ENCODE data around the gene KCNK6.

The KCNK6 gene

GRCh38 chr19:38346837-38347236 is 27.2 kb downstream of the KCNK6 start:
- Histone ChIP-seq H3K9me3 (ENCODE audit: low read length) (no peaks in the 10 kb centered on the region), H3K27me3 (ENCODE audit: insufficient read depth, low read length) (no peaks in the 10 kb centered on the region), H3K36me3 (ENCODE audit: insufficient read depth, low read length) (no peaks in the 10 kb centered on the region), H3K4me3 (ENCODE audit: low read length) (no peak overlapping the region), H3K4me1 (ENCODE audit: insufficient read depth, low read length) (no peaks in the 10 kb centered on the region), H2AFZ (ENCODE audit: low read depth, low read length) (no peak overlapping the region)

- Histone ChIP-seq H3K27me3 (ENCODE audit: insufficient read depth, low read length) (no peaks in the 10 kb centered on the region), H3K4me3 (ENCODE audit: low read length) (no peak overlapping the region), H2AFZ (ENCODE audit: low read depth, low read length) (no peak overlapping the region), H3K9me3 (ENCODE audit: low read length) (no peaks in the 10 kb centered on the region), H3K4me1 (ENCODE audit: insufficient read depth, low read length) (peaks cover 6% of the 10 kb centered on the region), H3K36me3 (ENCODE audit: insufficient read depth, low read length) (no peaks in the 10 kb centered on the region)
These were observed 31.2 kb downstream of the KCNK6 start for GRCh38 chr19:38350883-38351282.

DNA sequence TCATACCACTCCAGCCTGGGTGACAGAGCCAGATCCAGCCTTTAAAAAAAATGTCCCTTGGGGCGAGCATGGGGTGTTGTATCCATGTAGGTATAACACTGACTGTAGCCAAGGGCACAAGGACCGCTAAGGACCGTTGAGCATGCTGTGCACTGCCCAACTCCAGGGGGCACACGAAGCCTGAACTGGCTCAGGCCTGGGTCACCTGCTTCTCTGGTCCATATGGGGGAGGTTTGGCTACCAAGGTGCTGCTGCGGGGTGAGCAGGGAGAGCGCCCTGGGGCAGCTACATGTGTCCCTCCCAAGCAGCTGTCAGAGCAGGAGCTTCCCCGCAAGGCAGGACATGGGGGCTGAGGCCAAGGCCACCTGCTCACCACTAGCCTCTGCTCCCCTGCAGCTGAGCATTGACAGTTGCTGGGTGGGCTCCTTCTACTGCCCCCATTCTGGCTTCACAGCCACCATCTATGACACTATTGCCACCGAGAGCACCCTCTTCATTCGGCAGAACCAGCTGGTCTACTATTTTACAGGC is 32.3 kb downstream of the KCNK6 start:
- peaks cover 6% of the 10 kb centered on the region for H3K4me1 ChIP-seq (ENCODE audit: insufficient read depth, low read length)
- H3K9me3 ChIP-seq (ENCODE audit: low read length) = no peaks in the 10 kb centered on the region
- H3K4me3 ChIP-seq (ENCODE audit: low read length) = no peak overlapping the region
- no peak overlapping the region for H2AFZ ChIP-seq (ENCODE audit: low read depth, low read length)
- no peaks in the 10 kb centered on the region for H3K27me3 ChIP-seq (ENCODE audit: insufficient read depth, low read length)
- no peaks in the 10 kb centered on the region for H3K36me3 ChIP-seq (ENCODE audit: insufficient read depth, low read length)

GRCh38 chr19:38352611-38353010 is 33.0 kb downstream of the KCNK6 start:
- H3K4me1 ChIP-seq (ENCODE audit: insufficient read depth, low read length) = peaks cover 6% of the 10 kb centered on the region
- H3K9me3 ChIP-seq (ENCODE audit: low read length) = no peaks in the 10 kb centered on the region
- H3K36me3 ChIP-seq (ENCODE audit: insufficient read depth, low read length) = no peaks in the 10 kb centered on the region
- H3K27me3 ChIP-seq (ENCODE audit: insufficient read depth, low read length) = no peaks in the 10 kb centered on the region
- H3K4me3 ChIP-seq (ENCODE audit: low read length) = no peak overlapping the region
- H2AFZ ChIP-seq (ENCODE audit: low read depth, low read length) = no peak overlapping the region

GRCh38 chr19:38355728-38356725 is 36.4 kb downstream of the KCNK6 start:
- H2AFZ ChIP-seq (ENCODE audit: low read depth, low read length) = no peak overlapping the region
- H3K36me3 ChIP-seq (ENCODE audit: insufficient read depth, low read length) = no peaks in the 10 kb centered on the region
- H3K27me3 ChIP-seq (ENCODE audit: insufficient read depth, low read length) = peaks cover 26% of the 10 kb centered on the region
- H3K9me3 ChIP-seq (ENCODE audit: low read length) = no peaks in the 10 kb centered on the region
- H3K4me3 ChIP-seq (ENCODE audit: low read length) = no peak overlapping the region
- peaks cover 6% of the 10 kb centered on the region for H3K4me1 ChIP-seq (ENCODE audit: insufficient read depth, low read length)

DNA sequence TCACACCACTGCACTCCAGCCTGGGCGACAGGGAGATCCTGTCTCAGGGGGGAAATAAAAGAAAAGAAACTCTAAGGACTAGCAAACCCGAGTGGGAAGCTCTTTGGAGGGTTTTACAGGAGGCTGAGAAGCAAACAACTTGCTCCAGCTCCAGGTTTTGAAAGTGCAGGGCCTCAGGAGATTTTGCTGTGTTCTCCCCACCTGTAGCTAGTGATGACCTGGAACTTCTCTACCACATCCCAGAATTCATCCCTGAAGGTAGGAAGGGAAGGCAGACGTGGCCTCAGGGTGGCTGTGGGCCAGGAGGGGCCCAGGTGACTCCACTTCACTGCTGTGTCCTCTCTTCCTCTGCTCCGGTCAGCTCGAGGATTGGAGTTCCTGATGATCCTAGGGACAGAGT is 38.4 kb downstream of the KCNK6 start:
- Histone ChIP-seq H3K4me1 (ENCODE audit: insufficient read depth, low read length) (peaks cover 6% of the 10 kb centered on the region), H3K27me3 (ENCODE audit: insufficient read depth, low read length) (peaks cover 28% of the 10 kb centered on the region), H3K4me3 (ENCODE audit: low read length) (no peak overlapping the region), H3K9me3 (ENCODE audit: low read length) (no peaks in the 10 kb centered on the region), H3K36me3 (ENCODE audit: insufficient read depth, low read length) (no peaks in the 10 kb centered on the region), H2AFZ (ENCODE audit: low read depth, low read length) (no peak overlapping the region)

GRCh38 chr19:38359242-38360021 is 39.8 kb downstream of the KCNK6 start:
- Histone ChIP-seq H3K36me3 (ENCODE audit: insufficient read depth, low read length) (no peaks in the 10 kb centered on the region), H3K4me1 (ENCODE audit: insufficient read depth, low read length) (peaks cover under 1% of the 10 kb centered on the region), H2AFZ (ENCODE audit: low read depth, low read length) (no peak overlapping the region), H3K27me3 (ENCODE audit: insufficient read depth, low read length) (peaks cover 28% of the 10 kb centered on the region), H3K9me3 (ENCODE audit: low read length) (no peaks in the 10 kb centered on the region), H3K4me3 (ENCODE audit: low read length) (no peak overlapping the region)

- Histone ChIP-seq H3K4me1 (ENCODE audit: insufficient read depth, low read length) (no peaks in the 10 kb centered on the region), H3K36me3 (ENCODE audit: insufficient read depth, low read length) (no peaks in the 10 kb centered on the region), H3K4me3 (ENCODE audit: low read length) (no peak overlapping the region), H3K9me3 (ENCODE audit: low read length) (peaks cover 4% of the 10 kb centered on the region), H3K27me3 (ENCODE audit: insufficient read depth, low read length) (peaks cover 28% of the 10 kb centered on the region), H2AFZ (ENCODE audit: low read depth, low read length) (no peak overlapping the region)
These were observed 40.7 kb downstream of the KCNK6 start for GRCh38 chr19:38360351-38360750.

GRCh38 chr19:38360839-38361631 is 41.4 kb downstream of the KCNK6 start:
- H2AFZ ChIP-seq (ENCODE audit: low read depth, low read length) = peak overlapping the region; percentile 99
- H3K4me1 ChIP-seq (ENCODE audit: insufficient read depth, low read length) = no peaks in the 10 kb centered on the region
- peak overlapping the region; percentile 54 for H3K4me3 ChIP-seq (ENCODE audit: low read length)
- H3K27me3 ChIP-seq (ENCODE audit: insufficient read depth, low read length) = peaks cover 28% of the 10 kb centered on the region
- no peaks in the 10 kb centered on the region for H3K36me3 ChIP-seq (ENCODE audit: insufficient read depth, low read length)
- peaks cover 4% of the 10 kb centered on the region for H3K9me3 ChIP-seq (ENCODE audit: low read length)

DNA sequence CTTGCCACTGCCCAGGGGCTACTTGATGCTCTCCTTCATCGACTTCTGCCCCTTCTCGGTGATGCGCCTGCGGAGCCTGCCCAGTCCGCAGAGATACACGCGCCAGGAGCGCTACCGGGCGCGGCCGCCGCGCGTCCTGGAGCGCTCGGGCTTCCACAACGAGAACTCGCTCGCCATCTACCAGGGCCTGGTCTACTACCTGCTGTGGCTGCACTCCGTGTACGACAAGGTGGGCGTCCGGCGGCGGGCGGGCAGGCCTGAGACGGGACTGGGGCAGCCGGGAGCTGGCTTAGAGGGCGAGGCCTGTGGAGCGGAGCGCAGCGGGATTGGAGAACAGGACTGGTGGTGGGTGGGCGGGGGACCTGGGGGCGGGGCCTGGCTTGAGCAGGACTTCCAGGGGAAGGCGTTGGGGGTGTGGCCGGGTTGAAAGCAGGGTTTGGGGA is 42.0 kb downstream of the KCNK6 start:
- no peaks in the 10 kb centered on the region for H3K4me1 ChIP-seq (ENCODE audit: insufficient read depth, low read length)
- H3K36me3 ChIP-seq (ENCODE audit: insufficient read depth, low read length) = no peaks in the 10 kb centered on the region
- H3K27me3 ChIP-seq (ENCODE audit: insufficient read depth, low read length) = peaks cover 28% of the 10 kb centered on the region
- H3K9me3 ChIP-seq (ENCODE audit: low read length) = peaks cover 4% of the 10 kb centered on the region
- peak overlapping the region; percentile 54 for H3K4me3 ChIP-seq (ENCODE audit: low read length)
- H2AFZ ChIP-seq (ENCODE audit: low read depth, low read length) = peak overlapping the region; percentile 99

GRCh38 chr19:38362076-38362945 is 42.7 kb downstream of the KCNK6 start:
- H3K4me3 ChIP-seq (ENCODE audit: low read length) = peak overlapping the region; percentile 54
- no peaks in the 10 kb centered on the region for H3K36me3 ChIP-seq (ENCODE audit: insufficient read depth, low read length)
- H3K9me3 ChIP-seq (ENCODE audit: low read length) = peaks cover 4% of the 10 kb centered on the region
- H3K27me3 ChIP-seq (ENCODE audit: insufficient read depth, low read length) = peaks cover 28% of the 10 kb centered on the region
- H2AFZ ChIP-seq (ENCODE audit: low read depth, low read length) = peak overlapping the region; percentile 99
- H3K4me1 ChIP-seq (ENCODE audit: insufficient read depth, low read length) = no peaks in the 10 kb centered on the region

All from neuron (in vitro differentiated cells).